HL-60/S4 treated with retinoic acid at 250 ng/mL for 4 days and 3 days (cell line): ENCODE measurements around the gene NUF2.
"Not testable (repeated sequence)": the region's sequence is repeated elsewhere in the genome, so short reads cannot be mapped to it uniquely, and the experiment has no call there.

Experiments used
- in situ Hi-C: fragments of 300-500 bp; cut with MboI; formaldehyde crosslinking; loops from 2 replicates; pipeline ENCODE4 v1.7.0; 2022; ENCODE audit warnings: low sequenced_read_pairs

Gene NUF2

GRCh38 chr1:163331116-163331515 lies 9.4 kb downstream of the NUF2 start:
- in situ Hi-C loops = no loop called here

GRCh38 chr1:163335216-163335615 lies 13.5 kb downstream of the NUF2 start:
- in situ Hi-C loops = no loop called here

- in situ Hi-C loops = no loop called here
Measured at GRCh38 chr1:163337631-163338030, 15.9 kb downstream of the NUF2 start.

GRCh38 chr1:163346326-163346870 lies 24.6 kb downstream of the NUF2 start:
- in situ Hi-C loops = no loop called here

- in situ Hi-C loops = no loop called here
Measured at GRCh38 chr1:163347106-163347505, 25.4 kb downstream of the NUF2 start.

GRCh38 chr1:163351912-163352311 lies 30.2 kb downstream of the NUF2 start:
- in situ Hi-C loops = no loop called here

GRCh38 chr1:163357378-163357777 lies 35.6 kb downstream of the NUF2 start:
- in situ Hi-C loops = no loop called here

- in situ Hi-C loops = not testable (repeated sequence)
Measured at GRCh38 chr1:163358172-163358571, 36.4 kb downstream of the NUF2 start.

- in situ Hi-C loops = no loop called here
Measured at GRCh38 chr1:163361123-163361934, 39.6 kb downstream of the NUF2 start.

GRCh38 chr1:163365186-163365585 lies 43.4 kb downstream of the NUF2 start:
- in situ Hi-C loops = no loop called here

GRCh38 chr1:163366555-163366954 lies 44.8 kb downstream of the NUF2 start:
- in situ Hi-C loops = no loop called here

- in situ Hi-C loops = no loop called here
Measured at GRCh38 chr1:163367721-163368120, 46.0 kb downstream of the NUF2 start.

GRCh38 chr1:163372576-163372975 lies 50.8 kb downstream of the NUF2 start:
- in situ Hi-C loops = no loop called here

GRCh38 chr1:163378554-163378953 lies 56.8 kb downstream of the NUF2 start:
- in situ Hi-C loops = no loop called here

- in situ Hi-C loops = no loop called here
Measured at GRCh38 chr1:163379801-163380200, 58.0 kb downstream of the NUF2 start.

GRCh38 chr1:163381487-163382184 lies 59.9 kb downstream of the NUF2 start:
- in situ Hi-C loops = no loop called here

- in situ Hi-C loops = no loop called here
Measured at GRCh38 chr1:163382395-163382794, 60.6 kb downstream of the NUF2 start.

GRCh38 chr1:163387146-163387545 lies 65.4 kb downstream of the NUF2 start:
- in situ Hi-C loops = no loop called here

- in situ Hi-C loops = no loop called here
Measured at GRCh38 chr1:163388970-163389369, 67.2 kb downstream of the NUF2 start.

- in situ Hi-C loops = no loop called here
Measured at GRCh38 chr1:163395790-163396189, 74.0 kb downstream of the NUF2 start.

- in situ Hi-C loops = no loop called here
Measured at GRCh38 chr1:163397451-163398200, 75.9 kb downstream of the NUF2 start.
